Measurements from ENCODE around the gene RNF40.
"Not testable (repeated sequence)": the region's sequence is repeated elsewhere in the genome, so short reads cannot be mapped to it uniquely, and the experiment has no call there.

The RNF40 gene

GRCh38 chr16:30783280-30784109 is 21.4 kb downstream of the RNF40 start:
- DNase-seq: no peak

- DNase-seq: no peak
These were observed 22.1 kb downstream of the RNF40 start for GRCh38 chr16:30784215-30784614.

- DNase-seq: no peak
These were observed 23.3 kb downstream of the RNF40 start for GRCh38 chr16:30785126-30786106.

GRCh38 chr16:30786115-30786935 is 24.2 kb downstream of the RNF40 start:
- peak; percentile 63 for DNase-seq

GRCh38 chr16:30786936-30787612 is 25.0 kb downstream of the RNF40 start, which contains the start of gene ZNF629:
Gene ZNF629, minus strand, starts transcription at chr16:30787205. Its CDS starts 2,723 bp downstream, at chr16:30784482.
- DNase-seq: peak; percentile 80

GRCh38 chr16:30787613-30788378 is 25.7 kb downstream of the RNF40 start:
- DNase-seq: no peak

GRCh38 chr16:30793508-30794069 is 31.5 kb downstream of the RNF40 start:
- DNase-seq: no peak

- DNase-seq: no peak
These were observed 32.5 kb downstream of the RNF40 start for GRCh38 chr16:30794634-30795033.

GRCh38 chr16:30797670-30798309 is 35.7 kb downstream of the RNF40 start:
- DNase-seq: no peak

- no peak for DNase-seq
These were observed 40.8 kb downstream of the RNF40 start for GRCh38 chr16:30802936-30803335.

- DNase-seq: no peak
These were observed 42.9 kb downstream of the RNF40 start for GRCh38 chr16:30805056-30805369.

- DNase-seq: peak; percentile 82
These were observed 43.4 kb downstream of the RNF40 start for GRCh38 chr16:30805370-30806169.

GRCh38 chr16:30808146-30808545 is 46.0 kb downstream of the RNF40 start:
- no peak for DNase-seq

GRCh38 chr16:30808890-30809426 is 46.8 kb downstream of the RNF40 start:
- not testable (repeated sequence) for DNase-seq

GRCh38 chr16:30809675-30810074 is 47.6 kb downstream of the RNF40 start:
- not testable (repeated sequence) for DNase-seq

GRCh38 chr16:30813821-30814189 is 51.7 kb downstream of the RNF40 start:
- DNase-seq: no peak

- DNase-seq: no peak
These were observed 54.6 kb downstream of the RNF40 start for GRCh38 chr16:30816769-30817168.

GRCh38 chr16:30820952-30821421 is 58.9 kb downstream of the RNF40 start:
- no peak for DNase-seq

- not testable (repeated sequence) for DNase-seq
These were observed 59.3 kb downstream of the RNF40 start for GRCh38 chr16:30821441-30821840.

Measured in fibroblast of skin of scalp (primary cell).